Posterior cingulate gyrus (tissue), 11 donors: ENCODE results near the gene HDAC9.

Source experiments
- DNase-seq, 10 donors: peaks; one replicate each; pipeline versions ENCODE4 v3.0.0 to v3.0.0-alpha.2; 2020 to 2021; ENCODE audit warnings: mixed read lengths in 3 of 10
- intact Hi-C: fragments of 100-400 bp; cut with DNase I; formaldehyde crosslinking; loops from one replicate; pipeline ENCODE4 v1.15.1; 2023

HDAC9 gene

GRCh38 chr7:18550574-18550973, 55.0 kb downstream of the HDAC9 start:
- intact Hi-C loops, result no loop called here
- DNase-seq, result no peak

DNA sequence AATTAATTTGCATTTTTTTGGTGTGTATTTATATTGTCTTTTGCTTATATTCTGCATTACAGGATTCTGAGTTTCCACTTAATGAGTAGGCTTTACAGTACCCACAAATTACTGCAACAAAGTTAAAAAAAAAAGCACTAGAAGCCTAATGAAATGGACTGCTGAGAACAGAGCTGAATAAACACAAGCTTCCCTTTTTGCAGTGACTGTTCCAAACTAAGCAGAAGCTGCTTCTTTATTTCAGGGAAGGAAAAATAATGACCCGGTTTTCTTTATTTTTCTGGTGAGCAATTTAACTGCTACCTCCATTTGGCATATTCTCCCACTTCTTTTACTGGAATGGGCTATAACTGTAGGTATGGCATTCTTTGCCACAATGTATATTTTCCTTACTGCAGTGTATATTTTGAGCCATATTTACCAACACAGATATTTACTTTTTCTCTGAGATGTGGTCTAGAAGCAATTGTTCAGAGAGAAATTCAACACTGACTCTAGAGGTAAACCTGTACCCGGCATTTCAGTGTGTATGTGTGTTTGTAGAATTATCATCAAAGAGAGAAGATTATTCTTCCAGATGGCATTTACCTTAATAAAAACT, 56.9 kb downstream of the HDAC9 start:
- no peak for DNase-seq

DNA sequence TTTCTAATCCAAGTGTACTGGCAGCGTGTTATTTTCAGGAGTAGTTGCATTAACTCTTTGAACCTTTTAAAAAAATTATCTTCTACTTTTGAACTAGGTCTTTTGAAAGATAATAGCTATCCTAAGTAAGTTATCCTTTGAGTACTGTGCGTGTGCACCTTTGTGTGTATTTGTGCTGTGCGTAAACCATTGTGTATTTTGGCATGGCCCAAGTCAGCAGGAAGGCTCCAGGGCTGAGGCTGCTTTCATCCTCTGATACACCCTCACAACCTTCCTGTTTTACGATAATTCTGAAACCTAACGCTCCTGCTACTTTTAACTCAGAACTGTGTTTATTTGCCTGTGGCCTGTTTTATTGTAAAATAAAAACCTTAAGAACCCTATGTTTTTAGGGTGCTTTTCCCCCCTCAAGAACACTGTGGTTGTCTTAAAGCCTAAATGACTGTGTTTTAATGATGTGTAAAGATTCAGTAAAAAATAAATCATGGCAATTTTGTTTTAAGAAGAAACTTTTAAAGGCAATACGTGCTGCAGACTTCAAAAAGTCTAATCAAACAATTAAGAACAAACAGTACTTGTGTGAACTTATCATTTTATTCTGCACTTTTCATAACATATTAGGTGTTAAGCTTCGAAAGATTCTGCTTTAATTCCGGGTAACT, 57.5 kb downstream of the HDAC9 start:
- intact Hi-C loops, result no loop called here
- DNase-seq, result peak in 1 of 10 donors; percentile 62

More for the DNA sequence above, 56.9 kb downstream of the HDAC9 start:
- intact Hi-C loops, result no loop called here

DNA sequence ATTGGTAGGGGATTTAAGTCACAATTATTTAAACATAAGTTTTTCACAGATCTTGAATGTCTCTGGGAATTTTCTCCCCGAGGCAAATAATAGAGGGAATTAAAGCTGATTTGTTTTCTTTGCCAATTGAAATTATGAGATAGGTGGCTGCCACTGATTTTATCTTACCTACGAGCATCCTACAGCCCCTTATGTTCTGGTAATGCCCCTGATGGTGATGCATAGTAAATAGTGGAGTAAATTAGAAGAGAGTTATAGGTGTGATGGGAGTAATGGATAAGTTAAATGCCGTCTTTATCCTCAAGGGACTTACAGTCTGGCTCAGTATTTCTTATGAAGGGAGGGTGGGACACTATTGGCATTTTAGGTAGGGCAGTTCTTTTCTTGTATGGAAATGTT, 58.1 kb downstream of the HDAC9 start:
- intact Hi-C loops, result no loop called here
- DNase-seq, result no peak

DNA sequence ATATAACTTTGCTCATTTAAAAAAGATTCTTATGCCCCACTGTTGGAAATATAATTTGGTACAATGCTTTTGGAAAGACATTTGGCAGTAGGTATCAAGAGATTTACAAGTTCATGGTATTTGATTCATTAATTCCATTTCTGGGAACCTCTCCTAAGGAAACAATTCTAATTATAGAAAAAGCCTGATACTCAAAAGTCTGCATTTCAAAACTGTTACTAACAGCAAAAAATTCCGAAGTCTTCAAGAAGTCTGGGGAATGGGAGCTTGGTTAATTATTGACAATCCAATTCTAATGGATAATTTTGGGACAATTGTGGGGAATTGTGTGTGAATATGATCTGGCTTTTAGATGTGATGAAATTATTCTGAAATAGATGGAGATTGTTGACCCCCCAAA, 59.6 kb downstream of the HDAC9 start:
- intact Hi-C loops, result no loop called here
- no peak for DNase-seq

DNA sequence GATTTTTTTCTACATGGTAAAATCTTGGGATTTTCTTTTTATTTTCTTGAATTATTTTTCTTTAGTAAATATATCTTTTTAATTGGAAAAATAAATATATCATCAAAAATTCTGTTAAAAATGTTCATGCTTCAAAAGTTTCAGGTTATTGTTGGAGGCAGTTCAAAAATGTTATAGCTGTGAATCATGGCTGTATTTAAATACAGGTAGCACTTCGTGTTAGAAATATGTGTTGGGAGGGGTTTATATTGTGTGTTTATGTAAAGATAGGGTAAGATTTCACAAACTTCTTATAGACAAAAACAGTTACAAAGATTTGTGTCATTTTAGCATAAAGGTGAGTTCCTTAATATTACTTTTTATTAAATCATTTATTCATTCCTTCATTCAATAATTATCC, 60.4 kb downstream of the HDAC9 start:
- intact Hi-C loops, result no loop called here
- DNase-seq, result no peak

DNA sequence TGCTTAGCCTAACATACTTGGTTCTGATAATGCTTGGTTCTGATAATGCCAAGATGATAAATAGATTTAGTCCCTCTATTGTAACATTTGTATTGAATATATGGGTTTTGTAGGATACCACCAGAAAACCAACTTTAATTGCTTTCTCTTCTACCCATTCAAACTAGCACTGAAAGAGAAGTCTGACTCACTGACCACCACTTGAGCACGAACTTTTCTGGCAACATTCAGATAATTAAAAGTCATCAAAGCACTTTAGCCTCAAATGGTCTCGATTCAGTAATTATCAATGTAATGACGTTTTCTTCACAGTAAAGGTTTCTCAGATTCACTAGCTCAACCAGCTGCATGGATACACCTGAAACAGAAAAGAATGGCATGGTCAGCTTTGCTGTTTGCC, 63.0 kb downstream of the HDAC9 start:
- intact Hi-C loops, result no loop called here
- no peak for DNase-seq

DNA sequence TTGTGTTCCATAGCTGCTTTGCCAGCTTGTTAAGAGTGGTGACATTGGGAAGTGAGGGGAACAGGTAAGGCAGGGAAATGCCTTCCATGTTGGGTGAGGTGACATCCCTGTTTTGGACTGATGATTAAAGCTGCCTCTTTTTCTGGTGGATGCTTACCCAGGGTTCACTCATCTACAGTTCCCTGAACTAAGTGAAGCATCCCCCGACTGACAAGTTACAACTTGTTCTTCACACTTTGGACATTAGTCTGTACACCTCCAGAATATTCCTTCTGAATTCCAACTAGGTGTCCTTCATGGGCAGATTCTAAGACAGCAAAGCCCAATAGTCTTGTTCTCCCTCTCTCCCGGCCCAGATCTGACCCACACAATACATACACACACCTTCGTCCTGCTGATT, 63.4 kb downstream of the HDAC9 start:
- DNase-seq, result no peak
- intact Hi-C loops, result no loop called here

DNA sequence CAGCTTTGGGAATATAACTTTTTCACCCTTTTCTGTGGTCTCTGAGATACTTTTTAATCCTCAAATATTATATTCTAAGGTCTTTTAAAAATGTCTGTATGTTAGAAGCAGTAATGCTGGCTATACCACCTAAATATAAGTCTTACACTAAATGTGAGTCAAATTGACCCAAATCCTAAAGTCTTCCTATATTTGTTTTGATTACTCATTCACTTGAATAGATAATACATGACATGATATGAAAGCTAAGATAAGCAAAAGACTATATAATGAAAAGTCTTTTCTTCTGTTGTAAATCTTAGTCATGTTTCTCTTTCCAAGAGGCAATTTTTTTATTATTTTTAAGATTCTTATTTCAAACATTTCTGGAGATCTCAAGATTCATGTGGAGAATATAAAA, 64.2 kb downstream of the HDAC9 start:
- intact Hi-C loops, result loop anchor here (5.0 kb wide), 1 partner anchor 57 kb away; no protein-coding TSS in a partner anchor
- no peak for DNase-seq

DNA sequence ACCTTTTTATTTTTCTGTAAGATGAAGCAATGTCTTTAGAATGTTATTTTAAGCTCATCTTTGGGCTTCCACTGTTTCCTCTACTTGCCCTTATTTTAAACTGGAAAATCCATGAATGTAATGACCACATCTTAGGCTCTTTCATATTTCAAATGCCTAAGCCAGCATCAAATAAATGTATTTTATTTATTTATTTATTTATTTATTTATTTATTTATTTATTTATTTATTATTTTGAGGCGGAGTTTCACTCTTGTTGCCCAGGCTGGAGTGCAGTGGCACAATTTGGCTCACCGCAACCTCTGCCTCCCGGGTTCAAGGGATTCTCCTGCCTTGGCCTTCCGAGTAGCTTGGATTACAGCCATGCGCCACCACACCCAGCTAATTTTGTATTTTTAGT, 69.2 kb downstream of the HDAC9 start:
- intact Hi-C loops, result loop anchor here (5.0 kb wide), 1 partner anchor 62 kb away; no protein-coding TSS in a partner anchor
- peak in 1 of 10 donors; percentile 33 for DNase-seq

DNA sequence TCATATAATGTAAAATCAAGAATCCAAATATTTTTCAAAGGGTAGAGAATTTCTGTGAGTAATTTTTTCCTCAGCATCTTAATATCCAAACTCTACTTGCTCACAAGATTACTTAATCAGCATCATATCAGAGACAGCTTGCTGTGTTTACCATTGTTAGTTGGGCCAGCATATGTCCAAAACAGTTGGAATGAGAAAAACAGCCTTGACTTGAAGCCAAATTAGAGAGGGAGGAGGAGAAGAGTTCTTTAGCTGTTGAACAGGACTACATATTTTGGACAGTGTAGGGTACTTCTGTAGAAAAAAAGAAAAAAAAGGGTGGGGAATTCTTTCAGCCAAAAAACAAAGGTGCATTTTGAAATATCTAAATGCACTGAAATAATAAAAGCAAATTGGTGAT, 69.8 kb downstream of the HDAC9 start:
- no peak for DNase-seq
- intact Hi-C loops, result no loop called here

GRCh38 chr7:18566205-18566604, 70.7 kb downstream of the HDAC9 start:
- intact Hi-C loops, result no loop called here
- DNase-seq, result no peak

DNA sequence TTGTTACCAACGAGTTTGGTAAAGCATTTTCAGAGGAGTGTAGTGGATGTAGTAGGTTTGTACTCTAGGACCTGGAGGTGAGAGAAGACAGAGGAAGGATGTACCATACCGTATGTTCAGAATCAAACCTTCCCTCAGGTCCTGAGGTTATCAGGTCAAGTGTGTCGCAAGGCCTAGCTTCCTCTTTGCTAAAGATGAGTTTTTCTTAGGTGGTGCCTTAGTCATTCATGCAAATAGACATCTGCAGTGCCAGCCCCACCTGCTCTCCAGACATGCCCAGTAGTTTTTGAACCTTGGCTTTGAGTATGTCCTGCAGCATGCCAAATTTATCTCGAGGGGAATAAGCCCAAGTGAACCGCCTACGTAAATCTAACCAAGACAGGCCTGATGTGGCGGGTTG, 71.3 kb downstream of the HDAC9 start:
- DNase-seq, result no peak
- intact Hi-C loops, result no loop called here

- no peak for DNase-seq
- intact Hi-C loops, result no loop called here
Observed at GRCh38 chr7:18570441-18570840, 74.9 kb downstream of the HDAC9 start.

DNA sequence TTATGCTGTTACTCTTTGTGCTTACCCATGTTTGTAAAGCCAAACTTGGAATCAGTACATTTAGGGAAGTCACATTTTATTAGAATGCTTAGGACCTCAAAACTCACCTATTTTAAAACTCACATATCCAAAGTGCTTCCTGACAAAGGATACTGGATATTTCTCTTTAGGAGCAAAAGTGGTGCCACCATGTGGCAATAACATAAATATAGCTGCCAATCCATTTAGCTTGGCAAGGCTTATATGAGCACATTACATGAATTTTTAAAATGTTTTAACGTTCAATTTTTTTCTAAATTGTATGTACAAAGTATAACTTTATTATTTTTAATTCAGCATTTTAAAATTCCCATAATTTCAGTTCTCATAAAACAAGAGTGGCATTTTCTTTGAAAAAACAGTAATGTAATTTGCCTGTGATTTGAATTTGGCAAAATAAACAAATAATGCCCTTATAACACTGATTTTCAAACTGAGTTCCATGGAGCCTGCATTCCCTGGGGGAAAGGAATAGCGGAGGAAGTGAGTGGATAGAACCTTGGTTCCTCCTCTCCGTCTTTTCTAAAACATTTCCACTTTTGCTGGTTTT, 75.4 kb downstream of the HDAC9 start:
- DNase-seq, result peak in 1 of 10 donors; percentile 28
- intact Hi-C loops, result loop anchor here (1.0 kb wide), 2 partner anchors 215 to 219 kb away; no protein-coding TSS in a partner anchor

DNA sequence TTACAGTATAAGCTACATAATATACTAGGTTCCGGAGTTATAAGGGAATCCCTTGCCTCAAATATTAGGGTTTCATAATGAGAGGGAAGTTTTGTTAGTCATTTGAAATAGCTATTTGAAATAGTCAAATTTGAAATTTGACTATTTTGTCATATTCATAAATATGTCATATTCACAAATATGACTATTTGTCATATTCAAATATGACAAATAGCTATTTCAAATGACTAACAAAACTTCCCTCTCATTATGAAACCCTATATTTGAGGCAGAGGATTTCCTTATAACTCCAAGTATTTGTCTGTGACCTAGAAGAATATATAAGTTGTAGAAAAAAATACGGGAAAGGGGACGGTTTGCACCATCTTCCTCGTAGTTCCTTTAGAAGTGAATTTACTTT, 76.6 kb downstream of the HDAC9 start:
- DNase-seq, result no peak
- intact Hi-C loops, result no loop called here

GRCh38 chr7:18572885-18573284, 77.3 kb downstream of the HDAC9 start:
- intact Hi-C loops, result no loop called here
- DNase-seq, result no peak

DNA sequence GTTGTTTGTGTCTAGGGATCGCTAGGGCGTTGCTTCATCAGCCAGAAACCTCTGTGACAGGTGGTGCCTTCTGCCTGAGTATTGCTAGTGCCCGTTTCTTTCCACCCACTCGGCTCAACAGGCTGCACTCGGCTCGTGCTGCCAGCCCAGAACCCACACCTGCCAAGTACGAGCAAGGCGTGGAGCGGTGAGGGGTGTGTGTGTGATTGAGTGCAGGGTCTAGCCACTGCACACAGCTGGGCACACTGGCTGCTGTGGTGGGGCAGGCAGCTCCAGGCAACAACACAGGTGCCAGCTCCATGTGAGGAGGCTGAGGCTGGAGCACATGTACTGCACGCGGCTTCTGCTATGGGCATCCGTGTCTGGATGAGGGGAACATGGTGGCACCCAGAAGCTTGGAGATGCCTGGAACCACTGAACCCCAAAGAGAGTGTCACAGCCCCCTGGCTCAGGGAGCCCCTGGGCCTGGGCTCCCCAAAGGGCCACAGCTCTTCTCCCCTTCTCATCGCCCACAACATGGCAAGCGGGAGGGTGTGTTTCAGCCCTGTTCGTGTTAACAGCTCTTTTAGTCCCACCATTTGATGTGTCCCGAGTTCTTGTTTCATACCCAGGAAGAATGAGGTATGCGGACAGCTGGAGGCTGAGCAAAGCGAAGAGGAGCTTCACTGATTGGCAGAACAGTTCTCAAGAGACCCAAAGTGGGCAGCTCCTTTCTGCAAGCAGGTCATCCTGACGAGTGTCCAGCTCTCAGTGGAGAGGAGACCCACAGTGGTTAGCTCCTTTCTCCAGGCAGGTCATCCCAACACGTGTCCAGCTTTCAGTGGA, 78.1 kb downstream of the HDAC9 start:
- peak in 3 of 10 donors; percentile 68 to 79 (median 74) for DNase-seq
- intact Hi-C loops, result no loop called here

GRCh38 chr7:18574235-18574540, 78.6 kb downstream of the HDAC9 start:
- peak in 3 of 10 donors; percentile 22 to 55 (median 45) for DNase-seq
- intact Hi-C loops, result no loop called here

DNA sequence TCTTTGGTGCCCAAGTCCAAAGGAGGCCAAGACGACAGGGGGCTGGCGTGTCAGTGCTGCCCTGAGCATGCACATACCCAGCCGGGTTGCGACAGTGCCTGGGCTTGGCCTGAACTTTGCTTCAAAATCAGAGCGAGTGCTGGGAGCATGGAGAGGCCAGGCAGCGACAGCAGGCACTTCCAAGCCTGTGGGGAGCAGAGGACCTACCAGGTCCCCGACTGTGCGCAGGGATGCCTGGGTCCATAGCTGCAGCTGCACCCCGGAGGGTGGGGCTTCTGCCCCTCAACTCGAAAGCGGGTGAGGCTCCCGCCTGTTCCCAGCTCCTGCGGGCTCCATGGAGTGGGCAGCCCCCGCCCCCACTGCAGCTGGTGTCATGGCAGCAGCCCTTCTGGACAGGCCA, 79.1 kb downstream of the HDAC9 start:
- intact Hi-C loops, result no loop called here
- DNase-seq, result peak in 3 of 10 donors; percentile 71 to 75 (median 74)
